NCI-H748 (cell line): ENCODE measurements around the gene VWA8.
A peak's percentile ranks its signal among the peaks of the same experiment; 100 is the strongest.

ENCODE experiments used
- DNase-seq: peaks from one replicate; lab custom pipeline; 2025; ENCODE audit not compliant: unreplicated experiment; lab: John Stamatoyannopoulos, UW

Gene VWA8

GRCh38 chr13:41960637-41961465 is at the start of gene VWA8:
VWA8 (minus strand) TSS chr13:41961109; CDS start chr13:41961015, 94 bp downstream.
- DNase-seq = peak; percentile 79

- DNase-seq = no peak
These were observed 48.1 kb upstream of the VWA8 start for GRCh38 chr13:42009057-42009456.

- DNase-seq = no peak
These were observed 46.9 kb upstream of the VWA8 start for GRCh38 chr13:42007844-42008243.

GRCh38 chr13:42002066-42002465 is 41.2 kb upstream of the VWA8 start:
- DNase-seq = no peak

GRCh38 chr13:42001580-42001979 is 40.7 kb upstream of the VWA8 start:
- no peak for DNase-seq

GRCh38 chr13:42000846-42001245 is 39.9 kb upstream of the VWA8 start:
- no peak for DNase-seq

- no peak for DNase-seq
These were observed 36.5 kb upstream of the VWA8 start for GRCh38 chr13:41997396-41997795.

GRCh38 chr13:41995946-41996345 is 35.0 kb upstream of the VWA8 start:
- DNase-seq = no peak

GRCh38 chr13:41995336-41995735 is 34.4 kb upstream of the VWA8 start:
- no peak for DNase-seq

- DNase-seq = no peak
These were observed 33.8 kb upstream of the VWA8 start for GRCh38 chr13:41994696-41995095.

- no peak for DNase-seq
These were observed 31.0 kb upstream of the VWA8 start for GRCh38 chr13:41991936-41992335.

GRCh38 chr13:41988244-41988643 is 27.3 kb upstream of the VWA8 start:
- no peak for DNase-seq

- DNase-seq = no peak
These were observed 25.0 kb upstream of the VWA8 start for GRCh38 chr13:41985788-41986508.

- no peak for DNase-seq
These were observed 21.2 kb upstream of the VWA8 start for GRCh38 chr13:41981951-41982715.

GRCh38 chr13:41978007-41978406 is 17.1 kb upstream of the VWA8 start:
- no peak for DNase-seq

GRCh38 chr13:41976476-41976875 is 15.6 kb upstream of the VWA8 start:
- no peak for DNase-seq

- DNase-seq = no peak
These were observed 13.5 kb upstream of the VWA8 start for GRCh38 chr13:41974262-41974900.

GRCh38 chr13:41973247-41973741 is 12.4 kb upstream of the VWA8 start:
- no peak for DNase-seq

GRCh38 chr13:41971848-41972247 is 10.9 kb upstream of the VWA8 start:
- no peak for DNase-seq

- no peak for DNase-seq
These were observed 10.0 kb upstream of the VWA8 start for GRCh38 chr13:41970918-41971317.

- no peak for DNase-seq
These were observed 9.1 kb upstream of the VWA8 start for GRCh38 chr13:41970022-41970421.
